Activated CD8-positive, alpha-beta T cell treated with anti-CD3 and anti-CD28 coated beads for 36 hours (primary cell): Measurements from ENCODE around the gene BAZ2B. TPM values are rescaled to one million over a fixed set of nuclear protein-coding genes. Genes with fewer than 3 reads are reported as not detected.

Source experiments
- ATAC-seq: fragments of 200-7000 bp; cut with Tn5 transposase; one replicate; pipeline ENCODE4 v1.10.0; 2021; ENCODE audit warnings: mild to moderate bottlenecking, moderate library complexity
- CTCF ChIA-PET: fragments of 350-600 bp; sonication (Branson Sonifier 250); formaldehyde crosslinking; loops from one replicate; lab custom pipeline; 2021; ENCODE audit warnings: antibody characterized with exemption; lab: Charles Lee
- POLR2A ChIA-PET: fragments of 350-600 bp; sonication (Branson Sonifier 250); formaldehyde crosslinking; loops from one replicate; lab custom pipeline; 2021; ENCODE audit warnings: antibody characterized with exemption; lab: Charles Lee
- DNase-seq: peaks from one replicate; pipeline ENCODE4 v3.0.0-alpha.2; 2020
- H3K27ac Mint-ChIP-seq: one replicate; pipeline ENCODE4 v1.8.0; 2021; ENCODE audit warnings: mild to moderate bottlenecking, mixed read lengths
- H3K27me3 Mint-ChIP-seq: one replicate; pipeline ENCODE4 v1.8.0; 2021; ENCODE audit warnings: mixed read lengths
- H3K36me3 Mint-ChIP-seq: one replicate; pipeline ENCODE4 v1.8.0; 2021; ENCODE audit warnings: low read depth, mixed read lengths
- H3K4me1 Mint-ChIP-seq: one replicate; pipeline ENCODE4 v1.8.0; 2021; ENCODE audit warnings: low read depth, mixed read lengths
- H3K4me3 Mint-ChIP-seq: one replicate; pipeline ENCODE4 v1.8.0; 2021; ENCODE audit warnings: mild to moderate bottlenecking, moderate library complexity, mixed read lengths
- H3K9me3 Mint-ChIP-seq: one replicate; pipeline ENCODE4 v1.8.0; 2021; ENCODE audit warnings: mixed read lengths
- CTCF ChIP-seq: fragments of 200-600 bp; IDR thresholded peaks from one replicate; pipeline ENCODE4 v1.8.0; 2022; ENCODE audit warnings: antibody characterized with exemption, mild to moderate bottlenecking
- intact Hi-C: fragments of 100-400 bp; cut with micrococcal nuclease; formaldehyde crosslinking; loops from one replicate; pipeline ENCODE4 v1.10.0; 2022
- total RNA-seq, 2 experiments: library from RNA; stranded (reverse); gene quantifications; one replicate each; pipeline ENCODE4 v1.2.3, GENCODE V29; 2021

Gene BAZ2B
- total RNA-seq, 2 experiments from 2014 or later: 7.7 to 8.2 TPM

- H3K4me3 Mint-ChIP-seq: no peak overlapping the region
- H3K9me3 Mint-ChIP-seq: peaks cover 3% of the 10 kb centered on the region
- ATAC-seq (no peak), DNase-seq (no peak)
- TF ChIP-seq CTCF: no peak
- no peak overlapping the region for H3K27ac Mint-ChIP-seq
- intact Hi-C loops: no loop called here
- H3K27me3 Mint-ChIP-seq: no peaks in the 10 kb centered on the region
- ChIA-PET POLR2A (no interaction called here), CTCF (no interaction called here)
- no peaks in the 10 kb centered on the region for H3K4me1 Mint-ChIP-seq
- H3K36me3 Mint-ChIP-seq: peaks cover 2% of the 10 kb centered on the region
Measured at GRCh38 chr2:159623436-159623835, 7.1 kb upstream of the BAZ2B start.

DNA sequence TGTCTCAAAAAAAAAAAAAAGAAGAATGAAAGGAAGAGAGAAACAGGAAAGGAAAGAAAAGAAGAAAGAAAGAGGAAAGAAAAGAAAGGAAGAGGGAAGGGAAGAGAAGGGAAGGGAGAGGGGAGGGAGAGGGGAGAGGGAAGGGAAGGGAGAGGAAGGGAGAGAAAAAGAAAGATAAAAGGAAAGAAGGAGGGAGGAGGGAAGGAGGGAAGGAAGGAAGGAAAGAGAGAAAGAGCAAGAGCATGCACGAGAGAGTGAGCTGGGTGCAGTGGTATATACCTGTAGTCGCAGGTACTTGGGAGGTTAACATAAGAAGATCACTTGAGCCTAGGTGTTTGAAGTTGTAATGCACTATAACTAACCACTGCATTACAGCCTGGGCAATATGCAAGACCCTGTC lies 6.6 kb upstream of the BAZ2B start:
- no peaks in the 10 kb centered on the region for H3K4me1 Mint-ChIP-seq
- peaks cover 3% of the 10 kb centered on the region for H3K9me3 Mint-ChIP-seq
- no peak for TF ChIP-seq CTCF
- no peak for DNase-seq
- H3K27ac Mint-ChIP-seq: no peak overlapping the region
- no peak for ATAC-seq
- intact Hi-C loops: no loop called here
- H3K4me3 Mint-ChIP-seq: no peak overlapping the region
- H3K36me3 Mint-ChIP-seq: no peaks in the 10 kb centered on the region
- CTCF ChIA-PET: no interaction called here
- peaks cover 2% of the 10 kb centered on the region for H3K27me3 Mint-ChIP-seq
- POLR2A ChIA-PET: no interaction called here

- no peak for ATAC-seq
- no peaks in the 10 kb centered on the region for H3K36me3 Mint-ChIP-seq
- peaks cover 5% of the 10 kb centered on the region for H3K4me1 Mint-ChIP-seq
- TF ChIP-seq CTCF: no peak
- H3K4me3 Mint-ChIP-seq: no peak overlapping the region
- POLR2A ChIA-PET: no interaction called here
- intact Hi-C loops: no loop called here
- H3K27me3 Mint-ChIP-seq: peaks cover 13% of the 10 kb centered on the region
- no peak overlapping the region for H3K27ac Mint-ChIP-seq
- H3K9me3 Mint-ChIP-seq: peaks cover 3% of the 10 kb centered on the region
- no peak for DNase-seq
- CTCF ChIA-PET: interaction anchor here (0.7 kb wide), 1 partner anchor 1138 kb away, joined by 4 read pairs; no protein-coding TSS in a partner anchor
Measured at GRCh38 chr2:159620796-159621195, 4.4 kb upstream of the BAZ2B start.

GRCh38 chr2:159617646-159618045 lies 1.3 kb upstream of the BAZ2B start:
- Mint-ChIP-seq H3K27me3 (peaks cover 21% of the 10 kb centered on the region), H3K36me3 (no peaks in the 10 kb centered on the region), H3K27ac (no peak overlapping the region), H3K4me3 (no peak overlapping the region), H3K9me3 (no peaks in the 10 kb centered on the region), H3K4me1 (peaks cover 8% of the 10 kb centered on the region)
- CTCF ChIA-PET: no interaction called here
- intact Hi-C loops: no loop called here
- TF ChIP-seq CTCF: no peak
- DNase-seq: no peak
- no peak for ATAC-seq
- POLR2A ChIA-PET: interaction anchor here (0.6 to 1.4 kb wide), 3 partner anchors 14 to 1388 kb away, joined by 3 read pairs; partner anchors contain the start of gene MARCHF7

- no peak for TF ChIP-seq CTCF
- no peaks in the 10 kb centered on the region for H3K36me3 Mint-ChIP-seq
- no peak for DNase-seq
- no peak for ATAC-seq
- H3K4me3 Mint-ChIP-seq: no peak overlapping the region
- no peaks in the 10 kb centered on the region for H3K9me3 Mint-ChIP-seq
- intact Hi-C loops: no loop called here
- H3K4me1 Mint-ChIP-seq: peaks cover 8% of the 10 kb centered on the region
- peaks cover 21% of the 10 kb centered on the region for H3K27me3 Mint-ChIP-seq
- no peak overlapping the region for H3K27ac Mint-ChIP-seq
- POLR2A ChIA-PET: interaction anchor here (1.4 kb wide), 1 partner anchor 95 kb away, joined by 3 read pairs; the partner anchor contains the start of gene MARCHF7
- CTCF ChIA-PET: no interaction called here
Measured at GRCh38 chr2:159617100-159617499, 752 bp upstream of the BAZ2B start.
